GM21360 (cell line): ENCODE measurements around the gene KCNJ4.
"Not testable (repeated sequence)": the region's sequence is repeated elsewhere in the genome, so short reads cannot be mapped to it uniquely, and the experiment has no call there.

Experiments
- ATAC-seq: cut with Tn5 transposase; IDR thresholded peaks from one replicate; pipeline ENCODE4 v1.9.1; 2021; ENCODE audit warnings: mild to moderate bottlenecking, moderate library complexity; ENCODE audit not compliant: unreplicated experiment

KCNJ4 gene

DNA sequence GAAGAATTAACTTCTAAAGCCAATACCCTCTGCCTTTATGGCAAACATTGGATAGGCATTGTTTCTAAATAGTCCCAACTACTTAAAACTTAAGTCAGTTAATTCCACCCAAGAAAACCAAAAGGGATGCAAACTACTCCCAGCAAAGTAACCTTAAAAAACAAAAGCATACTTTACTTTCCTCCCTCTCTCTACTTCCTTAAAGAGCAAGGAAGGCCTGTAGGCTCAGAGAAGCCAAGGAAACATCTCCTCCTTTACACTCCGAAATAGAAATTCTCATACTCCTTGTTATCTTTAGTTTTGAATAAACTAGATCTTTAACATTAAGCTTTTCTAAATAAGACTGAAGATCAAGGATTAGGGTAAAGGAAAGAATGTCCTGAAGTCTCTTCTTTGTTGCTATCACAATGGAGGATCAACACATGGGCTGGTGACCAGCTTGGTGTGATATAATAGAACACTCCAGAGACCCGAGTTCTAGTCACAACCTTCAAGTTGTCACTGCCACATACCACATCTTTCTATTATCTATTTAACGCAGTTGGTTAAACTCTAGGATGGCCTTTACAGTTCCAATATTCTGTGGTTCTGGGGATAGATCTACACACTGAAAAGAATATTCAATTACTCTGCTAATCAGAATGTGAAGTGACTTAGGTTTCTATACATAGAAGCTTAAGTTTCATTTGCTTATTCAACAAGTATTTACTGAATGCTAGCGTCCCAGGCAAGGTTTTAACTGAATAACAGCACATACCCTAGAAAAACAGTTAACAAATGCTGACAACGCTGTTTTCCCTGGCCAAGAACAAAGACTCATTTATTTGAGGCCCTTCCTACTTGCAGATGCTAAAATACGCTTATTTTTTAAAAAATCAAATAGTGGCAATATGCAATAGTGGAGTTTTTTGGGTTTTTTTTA lies 66.2 kb downstream of the KCNJ4 start:
- not testable (repeated sequence) for ATAC-seq

DNA sequence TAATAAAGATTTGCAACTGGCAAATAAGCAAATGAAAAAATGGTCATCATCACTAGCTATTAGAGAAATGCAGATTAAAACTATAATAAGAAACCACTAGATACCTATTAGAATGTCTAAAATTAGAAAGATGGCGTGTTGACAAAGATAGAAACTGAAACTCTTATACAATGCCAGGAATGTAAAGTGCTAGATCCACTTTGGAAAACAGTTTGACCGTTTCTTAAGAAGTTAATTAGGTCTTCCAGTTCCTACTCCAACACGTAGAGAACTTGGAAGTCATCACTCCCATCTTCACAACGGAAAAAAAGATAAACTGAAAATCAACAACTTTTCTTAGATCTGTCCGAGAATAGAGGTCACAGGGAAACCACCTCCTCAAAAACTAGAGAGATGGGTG lies 68.1 kb downstream of the KCNJ4 start:
- not testable (repeated sequence) for ATAC-seq

DNA sequence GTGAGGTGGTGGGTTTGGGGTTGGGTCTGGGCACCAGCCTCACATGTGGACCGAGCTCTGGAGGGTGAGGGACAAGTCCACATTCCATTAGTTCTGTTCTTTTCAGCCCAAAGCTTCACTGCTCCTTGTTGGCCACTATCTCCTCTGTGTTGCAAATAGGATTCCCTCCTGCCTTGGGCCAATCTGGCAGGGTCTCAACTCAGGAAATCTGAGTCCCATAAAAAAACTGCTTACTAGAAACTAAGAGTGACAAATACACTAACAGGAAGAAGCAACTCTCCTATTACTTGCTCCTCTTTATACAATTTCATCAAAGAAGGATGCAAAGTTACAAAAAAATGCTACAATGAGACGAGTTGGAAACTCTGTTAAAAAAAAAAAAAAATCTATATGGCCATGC lies 71.6 kb downstream of the KCNJ4 start:
- ATAC-seq, result no peak

DNA sequence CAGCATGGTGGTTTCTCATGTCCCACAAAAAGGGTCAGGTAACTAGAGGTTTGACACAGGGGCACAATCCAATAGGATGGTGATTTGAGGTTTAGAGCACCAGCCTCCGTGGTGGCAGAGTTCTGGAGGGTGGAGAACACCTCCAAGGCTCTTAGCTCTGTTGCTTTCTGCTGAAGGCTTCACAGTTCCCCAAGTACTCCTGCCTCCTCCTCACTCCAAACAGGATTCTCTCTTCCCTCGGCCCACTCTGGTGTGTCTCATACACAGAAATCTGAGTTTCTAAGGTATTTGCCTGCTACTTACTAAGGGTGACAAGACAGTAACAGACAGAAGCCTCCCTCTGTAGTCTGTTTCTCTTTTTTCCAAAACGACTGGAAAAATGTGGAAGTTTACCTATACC lies 73.6 kb downstream of the KCNJ4 start:
- ATAC-seq, result not testable (repeated sequence)
